Liver (tissue), 9 donors: ENCODE measurements around the gene TEX19. TPM values are rescaled to one million over a fixed set of nuclear protein-coding genes. Genes with fewer than 3 reads are reported as not detected.

Source experiments
- DNase-seq: peaks from one replicate; pipeline ENCODE4 v3.0.0-alpha.2; 2017; ENCODE audit warnings: low spot score
- H3K27ac ChIP-seq, 2 donors: one replicate each; pipeline ENCODE4 v1.7.0; 2013; ENCODE audit warnings: inconsistent platforms in 2 of 2, low read length in 2 of 2, control low read depth in 1 of 2, low read depth in 1 of 2, mild to moderate bottlenecking in 1 of 2
- H3K27me3 ChIP-seq, 4 donors: one replicate each; pipeline versions ENCODE4 v1.6.1 to v1.7.0; 2013; ENCODE audit warnings: low read length in 3 of 4, inconsistent platforms in 1 of 4, mild to moderate bottlenecking in 1 of 4, moderate library complexity in 1 of 4; ENCODE audit not compliant: control insufficient read depth in 4 of 4, insufficient read depth in 4 of 4
- H3K36me3 ChIP-seq, 4 donors: one replicate each; pipeline versions ENCODE4 v1.6.1 to v1.7.0; 2013; ENCODE audit warnings: low read length in 3 of 4, mild to moderate bottlenecking in 3 of 4, low read depth in 1 of 4, moderate library complexity in 1 of 4; ENCODE audit not compliant: control insufficient read depth in 4 of 4, insufficient read depth in 3 of 4
- H3K4me1 ChIP-seq, 4 donors: one replicate each; pipeline versions ENCODE4 v1.6.1 to v1.7.0; 2013; ENCODE audit warnings: low read length in 3 of 4, mild to moderate bottlenecking in 3 of 4, moderate library complexity in 1 of 4; ENCODE audit not compliant: control insufficient read depth in 4 of 4, insufficient read depth in 4 of 4
- H3K4me3 ChIP-seq, 3 donors: one replicate each; pipeline versions ENCODE4 v1.6.1 to v1.7.0; 2013; ENCODE audit warnings: low read length in 3 of 3, control low read depth in 1 of 3, low read depth in 1 of 3, mild to moderate bottlenecking in 1 of 3
- H3K9ac ChIP-seq, 2 donors: one replicate each; pipeline ENCODE4 v1.7.0; 2013; ENCODE audit warnings: low read length in 2 of 2, mild to moderate bottlenecking in 2 of 2, moderate library complexity in 2 of 2, control low read depth in 1 of 2, low read depth in 1 of 2
- H3K9me3 ChIP-seq, 4 donors: one replicate each; pipeline versions ENCODE4 v1.6.1 to v1.7.0; 2013; ENCODE audit warnings: low read length in 3 of 4; ENCODE audit not compliant: control insufficient read depth in 4 of 4
- EGR1 ChIP-seq, 2 donors: IDR thresholded peaks; 2 replicates each; pipeline ENCODE4 v1.6.1; 2016 to 2018; ENCODE audit warnings: antibody characterized with exemption in 2 of 2, low read depth in 2 of 2
- FOXA1 ChIP-seq: IDR thresholded peaks from 2 replicates; pipeline ENCODE4 v1.6.1; 2016; ENCODE audit warnings: antibody characterized with exemption
- FOXA2 ChIP-seq: IDR thresholded peaks from 2 replicates; pipeline ENCODE4 v1.6.1; 2016; ENCODE audit warnings: antibody characterized with exemption
- GABPA ChIP-seq, 2 donors: IDR thresholded peaks in 1 of 2; conservative IDR thresholded peaks in 1 of 2; 2 replicates each; pipeline ENCODE4 v1.6.1; 2016; ENCODE audit warnings: antibody characterized with exemption in 2 of 2, mild to moderate bottlenecking in 1 of 2, moderate library complexity in 1 of 2
- HNF4A ChIP-seq, 2 donors: conservative IDR thresholded peaks; 2 replicates each; pipeline ENCODE4 v1.6.1; 2016; ENCODE audit warnings: antibody characterized with exemption in 2 of 2, mild to moderate bottlenecking in 2 of 2
- HNF4G ChIP-seq: IDR thresholded peaks from 2 replicates; pipeline ENCODE4 v1.6.1; 2016; ENCODE audit warnings: antibody characterized with exemption
- JUND ChIP-seq, 2 donors: IDR thresholded peaks; 2 replicates each; pipeline ENCODE4 v1.6.1; 2016; ENCODE audit warnings: antibody characterized with exemption in 2 of 2
- NR2F2 ChIP-seq: IDR thresholded peaks from 2 replicates; pipeline ENCODE4 v1.6.1; 2016; ENCODE audit warnings: antibody characterized with exemption
- RAD21 ChIP-seq, 2 donors: IDR thresholded peaks; 2 replicates each; pipeline ENCODE4 v1.6.1; 2016; ENCODE audit warnings: antibody characterized with exemption in 2 of 2, mild to moderate bottlenecking in 2 of 2
- RXRA ChIP-seq, 2 donors: IDR thresholded peaks; 2 replicates each; pipeline ENCODE4 v1.6.1; 2017 to 2018; ENCODE audit warnings: antibody characterized with exemption in 2 of 2, mild to moderate bottlenecking in 1 of 2
- SP1 ChIP-seq: IDR thresholded peaks from 2 replicates; pipeline ENCODE4 v1.6.1; 2018; ENCODE audit warnings: antibody characterized with exemption, mild to moderate bottlenecking
- TAF1 ChIP-seq: conservative IDR thresholded peaks from 2 replicates; pipeline ENCODE4 v1.6.1; 2016; ENCODE audit warnings: antibody characterized with exemption, mild to moderate bottlenecking
- YY1 ChIP-seq: IDR thresholded peaks from 2 replicates; pipeline ENCODE4 v1.6.1; 2016; ENCODE audit warnings: antibody characterized with exemption, mild to moderate bottlenecking
- WGBS: extraction: QIAGEN DNeasy Blood & Tissue Kit; methylation state at CpG from one replicate; pipeline ENCODE4 v1.1.7; 2013; 5-methylcytosine and 5-hydroxymethylcytosine counted together
- polyA plus RNA-seq, 2 donors: library from polyadenylated mRNA; stranded (reverse) in 1 of 2; unstranded in 1 of 2; fragments of 200-250 nt in 1 of 2; fragments of >200 nt in 1 of 2; fragmentation: Nextera tagmentation in 1 of 2; extraction: Ambion mirVana in 1 of 2; gene quantifications; one replicate each; pipeline versions ENCODE4 v1.2.1 to v1.2.3, GENCODE V29; 2013 to 2015
- total RNA-seq, 2 donors: library from RNA; depleted of rRNA; stranded (reverse); fragments of >200 nt; gene quantifications; one replicate each; pipeline ENCODE4 v1.2.3, GENCODE V29; 2014
- TF ChIP-seq, protein P1 (sequence below): IDR thresholded peaks from 2 replicates; pipeline ENCODE4 v1.6.1; 2016; ENCODE audit warnings: antibody characterized with exemption
- TF ChIP-seq, protein P2 (sequence below): IDR thresholded peaks from 2 replicates; pipeline ENCODE4 v1.6.1; 2016; ENCODE audit warnings: antibody characterized with exemption, mild to moderate bottlenecking
- TF ChIP-seq, protein P3 (sequence below): IDR thresholded peaks from 2 replicates; pipeline ENCODE4 v1.6.1; 2016; ENCODE audit warnings: antibody characterized with exemption
- TF ChIP-seq, protein P4 (sequence below): IDR thresholded peaks from 2 replicates; pipeline ENCODE4 v1.6.1; 2016; ENCODE audit warnings: antibody characterized with exemption
- TF ChIP-seq, protein P5 (sequence below): fragments of 150-350 bp; IDR thresholded peaks from 2 replicates; pipeline ENCODE4 v1.5.1; 2017; ENCODE audit warnings: improper control_type of control experiment, low read depth, low read length; ENCODE audit not compliant: missing input control
- donor health status: healthy.
- donor health status: healthy.
- donor health status: healthy.
- donor health status: healthy.
- donor health status: healthy.

TEX19 gene
- total and polyA plus RNA-seq, 4 donors: 0.14 TPM; not detected in 3

DNA sequence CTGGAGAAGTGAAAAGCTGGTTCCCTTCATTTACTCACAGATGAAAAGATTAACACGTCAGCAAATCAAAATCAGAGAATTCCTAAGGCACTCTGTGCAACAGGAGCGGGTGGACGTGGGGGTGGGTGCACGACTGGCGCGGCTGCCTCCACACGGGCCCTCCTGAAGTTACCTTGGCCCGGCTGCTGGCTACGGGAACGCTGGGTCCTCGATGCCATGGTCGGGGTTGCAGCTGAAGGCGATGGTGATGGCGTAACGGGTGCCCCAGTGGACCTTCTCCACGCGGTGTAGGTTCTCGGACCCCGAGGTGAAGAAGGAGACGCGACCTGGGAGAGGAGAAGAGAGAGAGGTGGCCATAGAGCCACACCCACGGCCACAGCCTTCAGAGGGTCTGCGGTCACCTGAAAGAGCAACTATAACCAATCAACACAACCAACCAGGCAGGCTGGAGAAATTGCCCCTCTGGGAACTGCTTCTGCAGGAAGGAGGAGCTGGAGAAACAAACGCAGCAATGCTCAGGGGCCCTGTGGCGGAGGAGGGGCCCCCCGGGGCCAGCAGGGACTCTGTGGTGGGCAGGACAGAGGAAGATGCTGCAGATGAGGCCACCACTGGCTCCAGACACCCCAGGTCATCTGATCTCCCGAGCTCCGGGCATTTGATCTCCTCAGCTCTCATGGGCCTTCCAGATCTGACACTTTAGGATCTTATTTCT, 33.3 kb downstream of the TEX19 start:
- H3K36me3 ChIP-seq: peaks cover 0 to 9% (median 6%) of the 10 kb centered on the region in 4 donors
- DNase-seq: no peak
- WGBS: 94% methylated on average over 28 of the region's 28 CpGs

DNA sequence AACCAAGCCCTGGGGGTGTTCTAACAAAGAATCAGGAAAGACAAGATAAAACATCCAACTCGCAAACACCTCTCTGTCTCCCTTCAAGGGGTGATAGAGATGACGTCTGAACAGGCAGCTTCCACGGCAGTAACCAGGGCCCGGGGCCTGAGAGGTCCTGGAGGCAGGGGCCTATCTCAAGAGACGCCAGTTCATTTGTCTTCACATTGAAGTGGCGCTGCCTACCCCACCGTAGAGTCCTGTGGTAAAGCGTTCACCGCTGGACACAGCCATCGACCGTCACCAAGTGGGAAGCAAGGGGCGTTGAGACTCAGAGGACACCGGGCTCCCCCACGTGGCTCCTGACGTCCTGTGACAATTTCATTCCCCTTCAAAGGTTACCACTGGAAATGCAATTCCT, 33.9 kb downstream of the TEX19 start:
- H3K4me3 ChIP-seq: no peak overlapping the region
- no peak for DNase-seq
- no peaks in the 10 kb centered on the region for H3K9me3 ChIP-seq
- 94% methylated on average over 15 of the region's 15 CpGs for WGBS
- TF ChIP-seq JUND (IDR thresholded peaks at IDR 0.05) (no peak), RXRA (IDR thresholded peaks at IDR 0.05) (no peak), YY1 (no peak), EGR1 (IDR thresholded peaks at IDR 0.05; ENCODE audit: low read depth in 2 of 2) (no peak), NR2F2 (no peak), SP1 (no peak), FOXA2 (no peak), FOXA1 (no peak)
- TF ChIP-seq, protein P1, sequence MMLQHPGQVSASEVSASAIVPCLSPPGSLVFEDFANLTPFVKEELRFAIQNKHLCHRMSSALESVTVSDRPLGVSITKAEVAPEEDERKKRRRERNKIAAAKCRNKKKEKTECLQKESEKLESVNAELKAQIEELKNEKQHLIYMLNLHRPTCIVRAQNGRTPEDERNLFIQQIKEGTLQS: no peak
- TF ChIP-seq, protein P2, sequence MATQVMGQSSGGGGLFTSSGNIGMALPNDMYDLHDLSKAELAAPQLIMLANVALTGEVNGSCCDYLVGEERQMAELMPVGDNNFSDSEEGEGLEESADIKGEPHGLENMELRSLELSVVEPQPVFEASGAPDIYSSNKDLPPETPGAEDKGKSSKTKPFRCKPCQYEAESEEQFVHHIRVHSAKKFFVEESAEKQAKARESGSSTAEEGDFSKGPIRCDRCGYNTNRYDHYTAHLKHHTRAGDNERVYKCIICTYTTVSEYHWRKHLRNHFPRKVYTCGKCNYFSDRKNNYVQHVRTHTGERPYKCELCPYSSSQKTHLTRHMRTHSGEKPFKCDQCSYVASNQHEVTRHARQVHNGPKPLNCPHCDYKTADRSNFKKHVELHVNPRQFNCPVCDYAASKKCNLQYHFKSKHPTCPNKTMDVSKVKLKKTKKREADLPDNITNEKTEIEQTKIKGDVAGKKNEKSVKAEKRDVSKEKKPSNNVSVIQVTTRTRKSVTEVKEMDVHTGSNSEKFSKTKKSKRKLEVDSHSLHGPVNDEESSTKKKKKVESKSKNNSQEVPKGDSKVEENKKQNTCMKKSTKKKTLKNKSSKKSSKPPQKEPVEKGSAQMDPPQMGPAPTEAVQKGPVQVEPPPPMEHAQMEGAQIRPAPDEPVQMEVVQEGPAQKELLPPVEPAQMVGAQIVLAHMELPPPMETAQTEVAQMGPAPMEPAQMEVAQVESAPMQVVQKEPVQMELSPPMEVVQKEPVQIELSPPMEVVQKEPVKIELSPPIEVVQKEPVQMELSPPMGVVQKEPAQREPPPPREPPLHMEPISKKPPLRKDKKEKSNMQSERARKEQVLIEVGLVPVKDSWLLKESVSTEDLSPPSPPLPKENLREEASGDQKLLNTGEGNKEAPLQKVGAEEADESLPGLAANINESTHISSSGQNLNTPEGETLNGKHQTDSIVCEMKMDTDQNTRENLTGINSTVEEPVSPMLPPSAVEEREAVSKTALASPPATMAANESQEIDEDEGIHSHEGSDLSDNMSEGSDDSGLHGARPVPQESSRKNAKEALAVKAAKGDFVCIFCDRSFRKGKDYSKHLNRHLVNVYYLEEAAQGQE: no peak
- TF ChIP-seq, protein P3, sequence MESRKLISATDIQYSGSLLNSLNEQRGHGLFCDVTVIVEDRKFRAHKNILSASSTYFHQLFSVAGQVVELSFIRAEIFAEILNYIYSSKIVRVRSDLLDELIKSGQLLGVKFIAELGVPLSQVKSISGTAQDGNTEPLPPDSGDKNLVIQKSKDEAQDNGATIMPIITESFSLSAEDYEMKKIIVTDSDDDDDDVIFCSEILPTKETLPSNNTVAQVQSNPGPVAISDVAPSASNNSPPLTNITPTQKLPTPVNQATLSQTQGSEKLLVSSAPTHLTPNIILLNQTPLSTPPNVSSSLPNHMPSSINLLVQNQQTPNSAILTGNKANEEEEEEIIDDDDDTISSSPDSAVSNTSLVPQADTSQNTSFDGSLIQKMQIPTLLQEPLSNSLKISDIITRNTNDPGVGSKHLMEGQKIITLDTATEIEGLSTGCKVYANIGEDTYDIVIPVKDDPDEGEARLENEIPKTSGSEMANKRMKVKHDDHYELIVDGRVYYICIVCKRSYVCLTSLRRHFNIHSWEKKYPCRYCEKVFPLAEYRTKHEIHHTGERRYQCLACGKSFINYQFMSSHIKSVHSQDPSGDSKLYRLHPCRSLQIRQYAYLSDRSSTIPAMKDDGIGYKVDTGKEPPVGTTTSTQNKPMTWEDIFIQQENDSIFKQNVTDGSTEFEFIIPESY: no peak
- H3K9ac ChIP-seq: no peak overlapping the region
- H3K36me3 ChIP-seq: peaks cover 0 to 9% (median 6%) of the 10 kb centered on the region in 4 donors
- no peaks in the 10 kb centered on the region for H3K27me3 ChIP-seq
- no peak overlapping the region for H3K27ac ChIP-seq
- H3K4me1 ChIP-seq: no peaks in the 10 kb centered on the region

More for the DNA sequence above, 33.3 kb downstream of the TEX19 start:
- Histone ChIP-seq H3K4me3 (no peak overlapping the region), H3K27me3 (no peaks in the 10 kb centered on the region), H3K27ac (no peak overlapping the region), H3K4me1 (no peaks in the 10 kb centered on the region), H3K9ac (no peak overlapping the region), H3K9me3 (no peaks in the 10 kb centered on the region)
- no peak for TF ChIP-seq EGR1 (IDR thresholded peaks at IDR 0.05; ENCODE audit: low read depth in 2 of 2)
- TF ChIP-seq SP1: no peak
- TF ChIP-seq, protein P1: no peak
- TF ChIP-seq RAD21 (IDR thresholded peaks at IDR 0.05): no peak
- no peak for TF ChIP-seq RXRA (IDR thresholded peaks at IDR 0.05)
- TF ChIP-seq FOXA2: no peak
- no peak for TF ChIP-seq HNF4G
- TF ChIP-seq GABPA (IDR thresholded peaks at IDR 0.05 in 1 of 2, conservative IDR thresholded peaks at IDR 0.05 in 1 of 2): no peak
- TF ChIP-seq, protein P4, sequence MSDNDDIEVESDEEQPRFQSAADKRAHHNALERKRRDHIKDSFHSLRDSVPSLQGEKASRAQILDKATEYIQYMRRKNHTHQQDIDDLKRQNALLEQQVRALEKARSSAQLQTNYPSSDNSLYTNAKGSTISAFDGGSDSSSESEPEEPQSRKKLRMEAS: no peak
- TF ChIP-seq JUND (IDR thresholded peaks at IDR 0.05): no peak
- TF ChIP-seq, protein P3: no peak
- TF ChIP-seq TAF1: no peak
- TF ChIP-seq HNF4A (conservative IDR thresholded peaks at IDR 0.05): no peak
- TF ChIP-seq, protein P5, sequence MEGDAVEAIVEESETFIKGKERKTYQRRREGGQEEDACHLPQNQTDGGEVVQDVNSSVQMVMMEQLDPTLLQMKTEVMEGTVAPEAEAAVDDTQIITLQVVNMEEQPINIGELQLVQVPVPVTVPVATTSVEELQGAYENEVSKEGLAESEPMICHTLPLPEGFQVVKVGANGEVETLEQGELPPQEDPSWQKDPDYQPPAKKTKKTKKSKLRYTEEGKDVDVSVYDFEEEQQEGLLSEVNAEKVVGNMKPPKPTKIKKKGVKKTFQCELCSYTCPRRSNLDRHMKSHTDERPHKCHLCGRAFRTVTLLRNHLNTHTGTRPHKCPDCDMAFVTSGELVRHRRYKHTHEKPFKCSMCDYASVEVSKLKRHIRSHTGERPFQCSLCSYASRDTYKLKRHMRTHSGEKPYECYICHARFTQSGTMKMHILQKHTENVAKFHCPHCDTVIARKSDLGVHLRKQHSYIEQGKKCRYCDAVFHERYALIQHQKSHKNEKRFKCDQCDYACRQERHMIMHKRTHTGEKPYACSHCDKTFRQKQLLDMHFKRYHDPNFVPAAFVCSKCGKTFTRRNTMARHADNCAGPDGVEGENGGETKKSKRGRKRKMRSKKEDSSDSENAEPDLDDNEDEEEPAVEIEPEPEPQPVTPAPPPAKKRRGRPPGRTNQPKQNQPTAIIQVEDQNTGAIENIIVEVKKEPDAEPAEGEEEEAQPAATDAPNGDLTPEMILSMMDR: no peak
- TF ChIP-seq NR2F2: no peak
- no peak for TF ChIP-seq FOXA1
